Measurements from ENCODE around the gene CRACR2B. TPM values are rescaled to one million over a fixed set of nuclear protein-coding genes. Genes with fewer than 3 reads are reported as not detected.

The CRACR2B gene
- total and polyA plus RNA-seq, 3 donors from 2014 or later = 4.9 to 7.4 (median 6.5) TPM

GRCh38 chr11:827146-827896 lies 398 bp upstream of the CRACR2B start:
- peaks cover 28% of the 10 kb centered on the region for H3K4me1 ChIP-seq
- H3K4me3 ChIP-seq = no peak overlapping the region

GRCh38 chr11:828506-829175 lies 922 bp downstream of the CRACR2B start:
- Histone ChIP-seq H3K4me3 (no peak overlapping the region), H3K4me1 (peaks cover 34% of the 10 kb centered on the region), H3K27ac (peak overlapping the region in 1 of 2 donors; percentile 56), H3K9me3 (no peaks in the 10 kb centered on the region), H3K36me3 (ENCODE audit: low read depth, missing control alignments) (no peaks in the 10 kb centered on the region), H3K27me3 (no peaks in the 10 kb centered on the region)
- no peak for DNase-seq
- no peak for TF ChIP-seq CTCF (IDR thresholded peaks at IDR 0.05)
- TF ChIP-seq POLR2A (IDR thresholded peaks at IDR 0.05) = no peak
- WGBS, 2 donors = 63 to 74% methylated on average over 7 to 20 of the region's 21 CpGs
- intact Hi-C loops (cut with DNase I; ENCODE audit: low total_unique reads) = no loop called here

More at GRCh38 chr11:827146-827896, 398 bp upstream of the CRACR2B start:
- no peak for DNase-seq
- no peaks in the 10 kb centered on the region for H3K27me3 ChIP-seq
- H3K27ac ChIP-seq = no peak overlapping the region
- no peak for TF ChIP-seq POLR2A (IDR thresholded peaks at IDR 0.05)
- TF ChIP-seq CTCF (IDR thresholded peaks at IDR 0.05) = no peak
- no peaks in the 10 kb centered on the region for H3K36me3 ChIP-seq (ENCODE audit: low read depth, missing control alignments)
- intact Hi-C loops (cut with DNase I; ENCODE audit: low total_unique reads) = no loop called here
- 19 to 26% methylated on average over 14 to 38 of the region's 66 CpGs for WGBS, 2 donors
- no peaks in the 10 kb centered on the region for H3K9me3 ChIP-seq

GRCh38 chr11:829176-829846 lies 1.6 kb downstream of the CRACR2B start:
- H3K4me3 ChIP-seq = peak overlapping the region in 1 of 2 donors; percentile 40
- intact Hi-C loops (cut with DNase I; ENCODE audit: low total_unique reads) = no loop called here
- H3K4me1 ChIP-seq = peaks cover 41% of the 10 kb centered on the region
- peak overlapping the region in 1 of 2 donors; percentile 56 for H3K27ac ChIP-seq
- H3K36me3 ChIP-seq (ENCODE audit: low read depth, missing control alignments) = no peaks in the 10 kb centered on the region
- TF ChIP-seq POLR2A (IDR thresholded peaks at IDR 0.05) (no peak), CTCF (IDR thresholded peaks at IDR 0.05) (no peak)
- WGBS, 2 donors = 25 to 56% methylated on average over 11 to 40 of the region's 40 CpGs
- no peak for DNase-seq
- no peaks in the 10 kb centered on the region for H3K27me3 ChIP-seq
- no peaks in the 10 kb centered on the region for H3K9me3 ChIP-seq

GRCh38 chr11:829847-830294 lies 2.2 kb downstream of the CRACR2B start:
- 8 to 9% methylated on average over 8 to 39 of the region's 39 CpGs for WGBS, 2 donors
- no peaks in the 10 kb centered on the region for H3K27me3 ChIP-seq

More at GRCh38 chr11:829847-830294, 2.2 kb downstream of the CRACR2B start:
- peaks cover 47% of the 10 kb centered on the region for H3K4me1 ChIP-seq
- peak overlapping the region in 1 of 2 donors; percentile 40 for H3K4me3 ChIP-seq
- TF ChIP-seq POLR2A (IDR thresholded peaks at IDR 0.05) = no peak
- no peak for TF ChIP-seq CTCF (IDR thresholded peaks at IDR 0.05)
- no peaks in the 10 kb centered on the region for H3K9me3 ChIP-seq
- no peaks in the 10 kb centered on the region for H3K36me3 ChIP-seq (ENCODE audit: low read depth, missing control alignments)
- H3K27ac ChIP-seq = no peak overlapping the region
- intact Hi-C loops (cut with DNase I; ENCODE audit: low total_unique reads) = no loop called here
- DNase-seq = no peak
